Right lobe of liver (tissue), 6 donors: ENCODE data around the gene OR4B1. TPM values are rescaled to one million over a fixed set of nuclear protein-coding genes. Genes with fewer than 3 reads are reported as not detected.

ENCODE experiments used
- ATAC-seq, 4 donors: fragments of 200-7000 bp; cut with Tn5 transposase; one replicate each; pipeline ENCODE4 v1.9.1; 2020; ENCODE audit warnings: mild to moderate bottlenecking in 4 of 4, moderate library complexity in 4 of 4
- DNase-seq, 3 donors: peaks; one replicate each; pipeline ENCODE4 v3.0.0-alpha.2; 2020
- H3K27ac ChIP-seq, 3 donors: fragments of 200-600 bp; one replicate each; pipeline ENCODE4 v1.8.0; 2022
- H3K27me3 ChIP-seq, 2 donors: fragments of 200-600 bp; one replicate each; pipeline ENCODE4 v1.8.0; 2022
- H3K36me3 ChIP-seq, 4 donors: fragments of 200-600 bp; sonication (generic) in 1 of 4; one replicate each; pipeline versions ENCODE4 v1.5.1 to v1.8.0; 2017 to 2022; ENCODE audit warnings: control low read depth in 1 of 4
- H3K4me1 ChIP-seq, 4 donors: fragments of 200-600 bp; sonication (generic) in 1 of 4; one replicate each; pipeline versions ENCODE4 v1.5.1 to v1.8.0; 2017 to 2022; ENCODE audit warnings: control low read depth in 1 of 4
- H3K4me3 ChIP-seq, 3 donors: fragments of 200-600 bp; one replicate each; pipeline ENCODE4 v1.8.0; 2022
- H3K9me3 ChIP-seq, 4 donors: fragments of 200-600 bp; sonication (generic) in 1 of 4; one replicate each; pipeline versions ENCODE4 v1.5.1 to v1.8.0; 2017 to 2022; ENCODE audit warnings: control low read depth in 1 of 4
- POLR2A ChIP-seq: fragments of 450-650 bp; IDR thresholded peaks from one replicate; pipeline ENCODE4 v1.6.1; 2017; ENCODE audit warnings: antibody characterized with exemption, mild to moderate bottlenecking
- WGBS: methylation state at CpG from one replicate; pipeline ENCODE4 v1.1.6; 2018; ENCODE audit warnings: low coverage, low lambda C conversion rate; ENCODE audit not compliant: insufficient coverage; ENCODE audit errors: missing lambda C conversion rate; 5-methylcytosine and 5-hydroxymethylcytosine counted together
- intact Hi-C, 2 donors: fragments of 100-400 bp; cut with DNase I; formaldehyde crosslinking; loops; one replicate each; pipeline versions ENCODE4 v1.11.2 to v1.14.1; 2022
- long read RNA-seq: library from polyadenylated mRNA; unstranded; transcript quantifications from one replicate; pipeline ENCODE4 v2.0.0, GENCODE V29; 2019
- total RNA-seq, 6 experiments: library from RNA; depleted of rRNA in 2 of 6; stranded (reverse); fragments of >200 nt in 2 of 6; fragmentation: NEBNext Ultra II Directional in 3 of 6; extraction: Animal tissue kit (Norgen Biotek cat#: 25700) in 3 of 6; gene quantifications; one replicate each; pipeline versions ENCODE4 v1.1.0 to v1.2.4, GENCODE V29; 2016 to 2023
- TF ChIP-seq, protein P1 (sequence below), 4 donors: fragments of 200-600 bp in 3 of 4; fragments of 450-650 bp in 1 of 4; IDR thresholded peaks; one replicate each; pipeline versions ENCODE4 v1.5.1 to v1.8.0; 2016 to 2022; ENCODE audit warnings: antibody characterized with exemption in 4 of 4, mild to moderate bottlenecking in 2 of 4
- donor health status: DM: no; HTN: yes; CAD: no.
- donor health status: DM: no; HTN: no; CAD: no.
- donor health status: DM: no; HTN: no; CAD: no.
- donor health status: DM: no; HTN: yes; CAD: no.
- donor health status: DM: no; HTN: yes; CAD: no.

The OR4B1 gene
- not detected for total RNA-seq
- long read RNA-seq: 0 reads

- Histone ChIP-seq H3K27ac (no peak within 1 kb of the TSS), H3K4me1 (no peaks in the 10 kb centered on the region), H3K4me3 (no peak within 1 kb of the TSS), H3K9me3 (no peaks in the 10 kb centered on the region), H3K27me3 (no peaks in the 10 kb centered on the region), H3K36me3 (no peaks in the 10 kb centered on the region)
- TF ChIP-seq POLR2A: no peak
- TF ChIP-seq, protein P1, sequence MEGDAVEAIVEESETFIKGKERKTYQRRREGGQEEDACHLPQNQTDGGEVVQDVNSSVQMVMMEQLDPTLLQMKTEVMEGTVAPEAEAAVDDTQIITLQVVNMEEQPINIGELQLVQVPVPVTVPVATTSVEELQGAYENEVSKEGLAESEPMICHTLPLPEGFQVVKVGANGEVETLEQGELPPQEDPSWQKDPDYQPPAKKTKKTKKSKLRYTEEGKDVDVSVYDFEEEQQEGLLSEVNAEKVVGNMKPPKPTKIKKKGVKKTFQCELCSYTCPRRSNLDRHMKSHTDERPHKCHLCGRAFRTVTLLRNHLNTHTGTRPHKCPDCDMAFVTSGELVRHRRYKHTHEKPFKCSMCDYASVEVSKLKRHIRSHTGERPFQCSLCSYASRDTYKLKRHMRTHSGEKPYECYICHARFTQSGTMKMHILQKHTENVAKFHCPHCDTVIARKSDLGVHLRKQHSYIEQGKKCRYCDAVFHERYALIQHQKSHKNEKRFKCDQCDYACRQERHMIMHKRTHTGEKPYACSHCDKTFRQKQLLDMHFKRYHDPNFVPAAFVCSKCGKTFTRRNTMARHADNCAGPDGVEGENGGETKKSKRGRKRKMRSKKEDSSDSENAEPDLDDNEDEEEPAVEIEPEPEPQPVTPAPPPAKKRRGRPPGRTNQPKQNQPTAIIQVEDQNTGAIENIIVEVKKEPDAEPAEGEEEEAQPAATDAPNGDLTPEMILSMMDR (IDR thresholded peaks at IDR 0.05): no peak
- 39% methylated on average over 2 of the region's 2 CpGs for WGBS
- ATAC-seq (no peak), DNase-seq (no peak)
- intact Hi-C loops: no loop called here
Measured at GRCh38 chr11:48216510-48216909, at the start of gene OR4B1. TSS of gene OR4B1 (plus strand) at chr11:48216810. CDS start at chr11:48216810, 0 bp downstream.

DNA sequence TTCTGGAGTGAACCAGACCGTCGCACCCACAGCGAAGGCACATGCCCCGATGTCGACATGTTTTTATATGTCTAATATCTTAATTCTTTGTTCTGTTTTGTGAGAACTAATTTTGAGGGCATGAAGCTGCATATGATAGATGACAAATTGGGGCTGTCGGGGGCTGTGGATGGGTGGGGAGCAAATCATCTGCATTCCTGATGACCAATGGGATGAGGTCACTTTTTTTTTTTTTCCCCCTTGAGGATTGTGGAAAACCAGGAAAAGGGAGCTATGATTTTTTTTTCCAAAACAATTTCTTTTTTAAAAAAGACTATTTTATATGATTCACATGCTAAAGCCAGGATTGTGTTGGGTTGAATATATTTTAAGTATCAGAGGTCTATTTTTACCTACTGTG lies 49.2 kb upstream of the OR4B1 start:
- Histone ChIP-seq H3K27ac (no peak overlapping the region), H3K4me3 (no peak overlapping the region), H3K4me1 (no peaks in the 10 kb centered on the region), H3K36me3 (peaks cover 0 to 65% (median 13%) of the 10 kb centered on the region in 4 donors), H3K27me3 (no peaks in the 10 kb centered on the region), H3K9me3 (no peaks in the 10 kb centered on the region)
- intact Hi-C loops: no loop called here
- ATAC-seq: no peak
- TF ChIP-seq, protein P1 (IDR thresholded peaks at IDR 0.05): no peak
- TF ChIP-seq POLR2A: no peak
- 95% methylated on average over 6 of the region's 6 CpGs for WGBS
- no peak for DNase-seq

DNA sequence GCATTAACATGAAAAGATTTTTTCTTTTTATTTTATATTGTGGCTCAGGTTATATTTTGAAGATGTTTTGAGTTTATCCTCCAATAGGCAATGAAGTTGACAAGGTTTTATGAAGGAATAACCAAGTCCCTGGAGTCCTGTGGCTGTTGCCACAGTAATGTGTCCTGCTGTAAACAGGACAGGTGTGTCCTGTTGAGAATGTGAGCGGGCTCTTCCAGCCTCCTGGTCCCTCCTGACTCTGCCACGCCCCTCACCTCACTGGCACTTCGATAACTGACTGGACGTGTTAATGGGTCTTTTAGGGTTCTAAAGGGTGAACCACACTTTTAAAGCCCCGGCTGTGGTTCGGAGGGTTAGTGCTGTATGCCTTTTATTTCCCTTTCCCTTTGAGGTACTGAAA lies 47.8 kb upstream of the OR4B1 start:
- no peak overlapping the region for H3K4me3 ChIP-seq
- H3K27ac ChIP-seq: no peak overlapping the region
- DNase-seq (no peak), ATAC-seq (no peak)
- TF ChIP-seq POLR2A: no peak
- TF ChIP-seq, protein P1 (IDR thresholded peaks at IDR 0.05): no peak
- H3K27me3 ChIP-seq: no peaks in the 10 kb centered on the region
- WGBS: 94% methylated on average over 6 of the region's 6 CpGs
- H3K9me3 ChIP-seq: no peaks in the 10 kb centered on the region
- peaks cover 0 to 51% (median 12%) of the 10 kb centered on the region in 4 donors for H3K36me3 ChIP-seq
- no peaks in the 10 kb centered on the region for H3K4me1 ChIP-seq
- intact Hi-C loops: no loop called here

DNA sequence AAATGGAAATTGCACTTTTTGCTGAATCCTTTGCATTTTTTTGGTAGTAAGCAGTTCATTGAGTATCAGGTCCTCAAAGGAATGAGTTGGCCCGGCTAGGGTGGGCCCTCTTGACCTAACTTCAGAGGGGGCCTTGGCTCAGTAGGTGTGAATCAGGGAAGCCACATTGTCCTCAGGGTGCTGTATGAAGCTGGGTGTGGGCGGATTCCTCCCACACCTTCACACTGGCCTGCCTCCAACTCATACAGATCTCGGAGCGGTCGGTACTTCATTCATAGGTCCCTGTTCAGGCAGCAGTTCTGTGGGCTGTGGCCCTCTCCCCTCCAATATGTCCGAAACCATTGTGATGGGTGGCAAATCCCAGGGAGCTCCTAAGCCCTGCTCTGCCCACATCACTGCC lies 47.4 kb upstream of the OR4B1 start:
- no peak for DNase-seq
- H3K27ac ChIP-seq: no peak overlapping the region
- H3K4me3 ChIP-seq: no peak overlapping the region
- no peaks in the 10 kb centered on the region for H3K9me3 ChIP-seq
- 68% methylated on average over 3 of the region's 6 CpGs for WGBS
- no peak for ATAC-seq
- H3K36me3 ChIP-seq: peaks cover 0 to 47% (median 10%) of the 10 kb centered on the region in 4 donors
- H3K27me3 ChIP-seq: no peaks in the 10 kb centered on the region
- TF ChIP-seq POLR2A: no peak
- TF ChIP-seq, protein P1 (IDR thresholded peaks at IDR 0.05): no peak
- no peaks in the 10 kb centered on the region for H3K4me1 ChIP-seq
- intact Hi-C loops: no loop called here

- peaks cover 0 to 43% (median 9%) of the 10 kb centered on the region in 4 donors for H3K36me3 ChIP-seq
- 44% methylated on average over 5 of the region's 7 CpGs for WGBS
- H3K9me3 ChIP-seq: no peaks in the 10 kb centered on the region
- H3K27ac ChIP-seq: no peak overlapping the region
- H3K4me3 ChIP-seq: no peak overlapping the region
- no peak for DNase-seq
- no peaks in the 10 kb centered on the region for H3K4me1 ChIP-seq
- H3K27me3 ChIP-seq: no peaks in the 10 kb centered on the region
- peak in 3 of 4 donors; percentile 14 to 34 (median 34) for ATAC-seq
- intact Hi-C loops: no loop called here
- TF ChIP-seq, protein P1 (IDR thresholded peaks at IDR 0.05): no peak
- TF ChIP-seq POLR2A: no peak
Measured at GRCh38 chr11:48169717-48170116, 46.9 kb upstream of the OR4B1 start.
